UCSD-AML1 (cell line): Measurements from ENCODE around the gene CCDC158.
"Not testable (repeated sequence)": the region's sequence is repeated elsewhere in the genome, so short reads cannot be mapped to it uniquely, and the experiment has no call there.

Experiments
- DNase-seq: peaks from one replicate; lab custom pipeline; 2025; ENCODE audit not compliant: unreplicated experiment; lab: John Stamatoyannopoulos, UW

CCDC158 gene

DNA sequence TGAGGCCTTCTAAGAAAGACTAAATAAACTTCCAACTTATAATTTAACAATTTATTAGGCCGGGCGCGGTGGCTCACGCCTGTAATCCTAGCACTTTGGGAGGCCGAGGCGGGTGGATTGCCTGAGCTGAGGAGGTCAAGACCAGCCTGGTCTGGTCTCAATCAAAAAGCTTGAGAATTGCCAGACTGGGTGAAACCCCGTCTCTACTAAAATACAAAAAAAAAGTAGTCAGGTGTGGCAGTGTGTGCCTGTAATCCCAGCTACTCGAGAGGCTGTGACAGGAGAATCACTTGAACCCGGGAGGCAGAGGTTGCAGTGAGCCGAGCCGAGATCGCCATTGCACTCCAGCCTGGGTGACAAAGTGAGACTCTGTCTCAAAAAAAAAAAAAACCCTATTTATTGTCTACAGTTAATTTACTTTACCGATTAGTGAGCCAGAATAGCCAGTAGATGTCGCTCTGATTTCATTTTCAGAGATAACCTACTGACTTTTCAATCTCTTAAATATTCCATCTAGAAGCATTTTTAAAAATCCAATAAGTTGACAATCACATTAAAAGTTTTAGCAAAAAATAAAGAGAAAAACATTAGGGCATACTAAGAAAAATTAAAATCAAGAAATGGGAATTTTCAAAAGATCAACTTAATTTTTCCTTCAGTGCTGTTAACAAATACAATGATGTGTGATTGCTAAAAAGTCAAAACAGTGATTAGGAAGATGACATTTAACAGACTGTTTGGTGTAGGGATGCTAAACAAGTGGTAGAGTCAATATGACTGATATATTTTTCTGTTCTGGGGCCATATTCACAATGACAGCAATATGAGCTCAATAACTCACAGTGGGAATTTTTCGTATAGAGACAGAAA lies 9.8 kb upstream of the CCDC158 start:
- no peak for DNase-seq

DNA sequence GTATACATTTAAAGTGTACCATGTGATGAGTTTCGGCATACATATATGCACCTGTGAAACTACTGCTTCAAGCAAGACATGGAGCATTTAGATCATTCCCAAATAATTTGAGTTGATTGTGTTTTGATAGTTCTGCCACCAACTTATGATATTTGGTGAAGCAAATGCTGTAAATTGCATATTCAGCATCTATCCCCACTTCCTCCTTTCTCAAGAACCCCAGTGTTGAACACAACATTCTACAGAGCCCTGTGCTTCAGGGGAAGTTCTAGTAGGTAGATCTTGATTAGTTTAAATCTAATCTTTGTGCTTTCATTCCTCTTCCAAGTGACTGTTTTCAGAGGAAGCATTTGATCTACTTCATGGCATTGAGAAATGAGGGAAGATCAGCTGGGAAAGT lies 8.7 kb upstream of the CCDC158 start:
- no peak for DNase-seq

DNA sequence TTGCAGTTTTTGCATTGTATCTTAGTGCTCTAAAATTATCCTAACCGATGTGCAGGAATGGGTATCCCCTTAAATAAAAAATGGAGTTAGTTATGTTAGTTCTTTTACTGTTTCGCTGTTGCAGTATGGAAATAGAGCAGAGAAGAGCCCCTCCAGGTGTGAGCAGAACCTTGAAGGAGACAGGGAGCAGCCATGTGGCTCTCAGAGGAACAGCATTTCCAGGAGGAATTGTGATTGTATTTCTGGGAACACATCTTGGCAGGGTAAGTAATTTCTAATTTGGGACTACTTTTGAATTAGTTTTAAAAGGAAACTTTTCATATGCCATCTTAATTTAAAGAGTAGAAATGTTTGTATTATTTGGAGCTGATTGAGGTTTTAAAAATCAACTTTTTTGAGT lies 5.3 kb upstream of the CCDC158 start:
- no peak for DNase-seq

DNA sequence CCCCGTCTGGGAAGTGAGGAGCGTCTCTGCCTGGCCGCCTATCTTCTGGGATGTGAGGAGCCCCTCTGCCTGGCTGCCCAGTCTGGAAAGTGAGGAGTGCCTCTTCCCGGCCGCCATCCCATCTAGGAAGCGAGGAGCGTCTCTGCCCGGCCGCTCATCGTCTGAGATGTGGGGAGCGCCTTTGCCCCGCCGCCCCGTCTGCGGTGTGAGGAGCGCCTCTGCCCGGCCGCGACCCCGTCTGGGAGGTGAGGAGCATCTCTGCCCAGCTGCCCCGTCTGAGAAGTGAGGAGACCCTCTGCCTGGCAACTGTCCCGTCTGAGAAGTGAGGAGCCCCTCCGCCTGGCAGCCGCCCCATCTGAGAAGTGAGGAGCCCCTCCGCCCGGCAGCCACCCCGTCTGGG lies 2.2 kb upstream of the CCDC158 start:
- DNase-seq: not testable (repeated sequence)

DNA sequence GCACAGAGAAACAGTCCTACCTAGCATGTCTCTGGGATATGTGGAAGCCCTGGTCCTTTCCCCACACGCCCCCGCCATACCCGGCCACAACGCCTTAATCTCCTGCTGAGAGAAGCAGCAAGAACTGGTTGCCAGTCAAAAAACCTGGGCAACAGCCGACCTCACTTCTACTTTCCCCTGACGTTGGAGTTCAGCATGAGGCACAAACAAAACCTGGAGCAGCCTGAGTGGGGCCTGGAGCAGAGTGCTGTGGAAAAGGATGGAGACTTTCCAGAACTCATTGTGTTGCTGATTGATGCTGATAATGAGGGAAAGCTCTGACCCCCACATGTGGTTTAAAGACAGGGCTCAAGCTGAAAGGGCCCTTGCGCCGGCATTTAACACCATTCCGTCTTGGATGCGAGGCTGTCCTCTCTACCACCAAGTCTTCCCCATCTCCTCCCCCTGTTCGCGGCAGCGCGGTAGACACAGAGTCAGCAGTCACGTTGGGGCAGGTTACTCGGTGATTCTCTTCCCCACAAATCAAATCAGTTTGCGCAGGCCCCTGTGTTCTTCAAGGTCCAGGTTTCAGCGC lies 666 bp downstream of the CCDC158 start:
- DNase-seq: no peak

DNA sequence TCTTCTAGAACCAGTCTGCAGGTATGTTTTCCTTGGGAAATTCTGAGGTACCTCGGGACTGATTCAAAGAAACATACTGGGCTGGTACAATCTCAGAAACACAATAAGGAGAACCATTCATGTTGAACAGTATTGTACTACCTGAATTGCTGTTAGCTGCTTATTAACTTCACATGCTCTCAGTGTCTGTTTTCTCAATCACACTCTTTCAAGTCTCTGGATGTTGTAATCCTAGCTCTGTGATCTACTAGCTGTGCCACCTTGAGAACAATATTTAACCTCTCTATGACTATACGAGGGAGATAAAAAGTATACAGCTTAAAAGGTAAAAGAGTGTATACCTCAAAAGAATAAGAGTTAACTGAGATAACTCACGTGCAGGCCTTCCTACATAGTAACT lies 10.3 kb downstream of the CCDC158 start:
- no peak for DNase-seq

DNA sequence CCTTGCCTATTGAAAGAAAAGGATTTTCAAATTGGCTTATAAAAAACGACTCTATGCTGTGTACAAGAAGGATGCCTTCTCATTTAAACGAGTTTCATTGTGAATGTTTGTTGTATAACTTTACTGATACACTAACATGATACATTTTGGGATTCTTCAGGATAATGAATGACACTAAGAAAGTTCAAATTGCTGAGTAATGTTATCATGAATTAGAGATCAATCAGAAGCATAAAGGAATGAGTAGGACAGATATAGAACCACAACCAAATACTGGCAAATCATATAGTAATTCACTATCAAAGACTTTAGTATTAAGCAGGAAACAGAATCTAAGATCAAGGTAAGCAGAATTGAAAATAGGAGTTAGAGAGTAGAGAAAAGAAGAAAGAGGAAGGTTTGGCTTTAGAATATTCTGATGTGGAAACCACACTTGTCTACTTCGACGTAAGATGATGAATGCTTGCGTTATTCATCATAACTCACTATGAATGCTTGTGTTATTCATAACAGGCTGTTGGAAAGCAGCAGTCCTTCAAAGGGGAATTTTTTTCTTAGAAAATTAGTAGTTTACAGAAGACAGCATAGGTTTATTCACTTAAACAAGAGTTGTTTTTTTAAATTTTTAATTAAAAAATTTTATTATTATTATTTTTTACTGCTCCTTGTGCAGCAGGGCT lies 13.4 kb downstream of the CCDC158 start:
- no peak for DNase-seq

DNA sequence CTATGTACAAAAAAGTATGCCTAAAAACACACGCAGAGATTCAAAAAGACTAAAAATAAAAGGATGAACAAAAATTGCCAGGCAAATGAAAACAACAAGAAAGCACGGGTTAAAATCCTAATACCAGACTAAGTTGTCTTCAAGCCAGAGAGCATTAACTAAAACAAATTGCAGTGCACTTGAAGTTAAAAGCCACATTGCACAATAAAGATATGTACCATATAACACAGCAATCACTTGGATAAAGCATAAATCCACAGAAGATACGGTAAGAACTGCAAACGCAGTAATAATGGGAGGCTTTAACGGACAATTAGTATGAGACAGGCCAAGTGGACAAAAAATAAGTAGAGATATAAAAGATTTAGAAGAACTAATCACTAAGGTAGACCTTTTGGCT lies 14.9 kb downstream of the CCDC158 start:
- DNase-seq: no peak

DNA sequence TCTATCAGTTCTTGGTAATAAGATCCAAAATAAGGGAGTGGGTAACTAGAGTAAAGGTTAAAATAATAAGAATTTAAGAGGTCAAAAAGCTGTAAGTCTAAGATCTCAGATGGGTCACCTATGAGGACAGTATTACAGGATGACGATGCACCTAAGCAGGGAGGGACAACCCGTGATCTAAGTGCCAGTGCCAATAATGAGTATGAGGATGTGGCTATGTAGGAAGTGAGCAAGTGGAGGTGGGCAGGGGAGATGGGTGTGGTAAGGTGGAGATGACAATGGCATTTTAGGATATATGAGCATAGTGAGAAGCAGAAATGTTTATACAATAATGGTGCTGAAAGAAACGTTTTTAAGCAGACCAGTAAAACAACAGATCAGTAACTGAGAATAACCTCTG lies 19.3 kb downstream of the CCDC158 start:
- no peak for DNase-seq

DNA sequence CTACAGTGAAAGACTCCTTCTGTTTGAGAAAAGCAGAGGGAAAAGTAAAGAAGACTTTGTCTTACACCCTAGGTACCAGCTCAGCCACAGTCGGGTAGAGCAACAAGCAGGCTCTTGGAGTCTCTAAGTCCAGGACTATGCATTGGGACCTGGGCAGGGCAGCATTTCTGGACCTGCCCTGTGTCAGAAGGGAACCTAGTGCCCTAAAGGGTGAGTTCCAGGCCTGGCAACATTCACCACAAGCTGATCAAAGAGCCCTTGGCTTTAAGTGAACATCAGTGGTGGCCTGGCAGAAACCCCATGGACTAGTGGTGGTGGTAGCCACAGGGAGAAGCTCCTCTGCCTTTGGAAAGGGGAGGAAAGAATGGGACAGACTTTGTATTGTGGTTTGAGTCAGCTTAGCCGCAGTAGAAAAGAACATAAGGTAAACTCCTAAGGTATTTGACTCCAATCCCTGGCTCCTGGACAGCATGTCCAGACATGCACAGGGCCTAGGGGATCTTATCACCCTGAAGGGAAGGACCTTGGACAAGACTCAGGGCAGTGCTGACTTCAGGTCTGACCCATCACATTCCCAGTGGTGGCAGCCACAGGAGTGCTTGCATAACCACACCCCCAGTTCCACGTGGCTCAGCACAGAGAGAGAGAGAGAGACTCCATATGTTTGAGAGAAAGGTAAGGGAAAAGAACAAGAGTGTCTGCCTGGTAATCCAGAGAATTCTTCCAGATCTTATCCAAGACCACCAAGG lies 32.6 kb downstream of the CCDC158 start:
- no peak for DNase-seq

DNA sequence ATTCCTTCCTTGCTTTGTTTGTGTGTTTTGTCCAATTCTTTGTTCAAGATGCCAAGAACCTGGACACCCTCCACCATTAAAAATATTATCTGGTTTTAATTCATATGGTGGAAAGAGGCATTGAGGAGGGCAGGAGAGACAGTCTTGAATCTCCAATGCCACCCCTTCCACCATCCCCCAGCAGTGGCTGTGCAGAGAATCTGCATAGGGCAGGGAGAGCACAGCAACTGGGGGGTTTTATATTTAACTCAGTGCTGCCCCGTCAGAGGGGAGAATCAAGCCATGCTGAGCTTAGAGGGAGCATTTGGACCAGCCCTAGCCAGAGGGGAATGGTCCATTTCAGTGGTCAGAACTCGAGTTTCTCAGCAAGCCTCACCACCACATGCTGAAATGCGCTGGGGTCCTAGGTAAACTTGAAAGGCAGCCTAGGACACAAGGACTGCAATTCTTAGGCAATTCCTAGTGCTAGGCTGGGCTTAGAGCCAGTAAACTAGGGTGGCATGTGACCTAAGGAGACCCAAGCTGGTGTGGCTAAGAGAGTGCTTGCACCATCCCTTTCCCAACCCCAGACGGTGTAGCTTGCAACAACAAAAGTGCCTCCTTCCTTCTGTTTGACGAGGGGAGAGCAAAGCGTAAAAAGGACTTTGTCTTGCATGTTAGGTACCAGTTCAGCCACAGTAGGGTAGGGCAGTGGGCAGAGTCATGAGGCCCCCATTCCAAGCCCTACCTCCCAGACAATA lies 34.2 kb downstream of the CCDC158 start:
- DNase-seq: no peak

DNA sequence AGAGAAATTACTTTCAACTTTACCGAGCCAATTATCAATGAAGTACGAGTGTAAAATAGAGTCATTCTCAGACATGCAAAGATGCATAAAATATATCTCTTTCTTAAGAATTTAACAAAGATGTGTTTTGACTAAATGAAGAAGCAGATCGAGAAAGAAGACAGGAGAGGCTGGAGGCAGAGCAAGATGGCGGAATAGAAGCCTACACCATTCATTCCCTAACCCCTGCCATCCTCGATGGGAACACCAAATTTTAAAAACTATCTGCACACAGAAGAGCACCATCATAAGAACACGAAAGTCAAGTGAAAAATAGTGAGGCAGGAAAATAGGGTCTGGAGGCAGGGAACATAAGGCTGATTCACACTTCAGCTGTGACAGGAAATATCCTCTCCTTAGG lies 35.0 kb downstream of the CCDC158 start:
- no peak for DNase-seq

DNA sequence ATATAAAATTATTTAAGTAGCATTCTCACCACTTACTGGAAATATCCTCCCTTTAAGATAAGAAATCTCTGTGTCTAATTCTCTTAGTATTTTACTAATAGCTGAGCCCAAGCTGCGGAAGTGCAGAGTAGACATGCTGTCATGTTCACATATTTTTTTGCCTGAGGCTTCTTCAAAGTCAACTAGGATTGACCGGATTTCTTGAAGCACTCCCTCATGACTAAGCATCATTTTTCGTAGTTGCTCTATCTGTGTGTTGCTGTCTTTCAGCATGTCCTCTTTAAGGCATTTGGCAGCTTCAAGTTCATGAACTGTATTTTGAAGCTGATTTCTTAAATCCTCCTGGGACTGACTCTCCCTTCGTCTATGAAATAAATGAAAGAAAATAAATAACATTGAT lies 36.9 kb downstream of the CCDC158 start:
- DNase-seq: no peak

DNA sequence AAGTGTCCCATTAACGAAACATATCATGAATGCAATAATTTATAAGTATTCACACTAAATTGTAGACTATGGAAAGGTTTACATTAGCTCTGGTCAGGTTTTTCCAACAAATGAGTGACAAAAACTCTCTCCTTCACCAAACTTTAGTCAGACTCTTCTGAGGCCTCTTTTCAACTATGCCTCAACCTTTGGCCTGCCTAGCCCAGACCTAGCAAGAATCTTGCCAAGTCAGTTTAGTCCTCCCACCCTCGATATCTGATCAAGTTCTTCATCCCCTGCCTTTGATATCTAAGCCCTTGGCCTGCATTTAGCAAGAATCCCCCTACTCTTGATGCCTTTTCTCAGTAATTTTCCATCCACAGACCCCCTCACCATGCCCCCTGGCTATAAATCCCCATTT lies 37.9 kb downstream of the CCDC158 start:
- no peak for DNase-seq

DNA sequence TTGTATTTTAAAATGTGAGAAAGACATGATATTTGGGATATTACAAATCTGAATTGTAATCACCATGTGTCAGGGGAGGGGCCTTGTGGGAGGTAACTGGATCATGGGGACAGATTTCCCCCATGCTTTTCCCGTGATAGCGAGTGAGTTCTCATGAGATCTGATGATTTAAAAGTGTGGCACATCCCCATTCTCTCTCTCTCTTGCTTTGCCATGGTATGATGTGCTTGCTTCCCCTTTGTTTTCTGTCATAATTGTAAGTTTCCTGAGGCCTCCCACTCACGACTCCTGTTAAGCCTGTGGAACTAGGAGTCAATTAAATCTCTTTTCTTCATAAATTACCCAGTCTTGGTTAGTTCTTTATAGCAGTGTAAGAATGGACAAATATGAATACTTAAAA lies 39.0 kb downstream of the CCDC158 start:
- DNase-seq: no peak

DNA sequence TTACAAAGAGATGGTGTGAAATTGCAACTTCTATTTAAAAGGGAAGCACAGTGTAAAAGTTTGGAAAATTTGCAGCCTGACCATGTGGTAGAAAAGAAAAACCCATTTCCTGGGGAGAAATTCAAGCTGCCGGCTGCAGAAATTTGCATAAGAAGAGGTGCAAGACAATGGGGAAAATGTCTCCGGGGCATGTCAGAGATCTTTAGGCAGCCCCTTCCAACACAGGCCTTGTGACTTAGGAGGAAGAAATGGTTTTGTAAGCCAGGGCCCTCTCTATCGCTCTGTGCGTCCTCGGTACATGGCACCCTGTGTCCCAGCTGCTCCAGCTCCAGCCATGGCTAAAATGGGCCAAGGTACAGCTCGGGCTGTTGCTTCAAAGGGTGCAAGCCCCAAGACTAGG lies 40.4 kb downstream of the CCDC158 start:
- DNase-seq: no peak

DNA sequence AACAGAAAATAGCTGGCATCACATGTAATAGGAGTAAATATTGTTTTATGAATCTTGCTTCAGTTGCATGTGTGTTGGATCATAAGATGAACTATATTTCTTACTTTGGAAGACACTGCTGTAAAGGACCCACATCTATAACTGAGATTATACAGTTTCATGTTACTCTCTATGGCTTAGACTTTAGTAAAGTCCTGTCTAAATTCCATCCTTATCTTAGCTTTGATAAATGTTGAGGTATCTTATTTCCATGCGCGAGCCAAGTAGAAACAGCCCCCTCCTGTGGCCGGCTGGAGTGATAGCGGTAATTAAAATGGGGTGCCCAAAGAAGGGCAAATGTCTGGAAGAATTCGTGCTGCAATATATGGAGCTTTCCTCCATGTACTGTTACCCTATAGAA lies 43.0 kb downstream of the CCDC158 start:
- peak; percentile 40 for DNase-seq

DNA sequence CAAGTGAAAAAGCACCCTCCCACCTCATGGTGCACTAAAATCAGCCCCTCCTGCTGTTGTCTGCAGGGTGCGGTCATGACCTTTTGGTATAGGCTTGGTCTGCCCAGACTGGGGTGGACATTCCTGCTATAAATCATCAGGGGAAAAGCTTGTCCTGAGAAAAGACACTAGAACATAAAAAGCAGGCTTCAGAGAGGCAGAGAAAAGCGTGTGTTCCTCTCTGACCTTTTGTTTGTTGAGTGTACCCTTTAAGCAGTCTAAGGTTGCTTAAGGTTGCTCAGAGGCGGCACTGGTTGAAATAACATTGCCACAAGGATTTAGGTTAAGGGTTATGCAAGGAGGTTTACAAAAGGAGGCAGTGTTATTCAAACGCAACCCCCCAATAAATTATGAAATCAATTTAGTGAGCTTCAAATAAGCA lies 43.5 kb downstream of the CCDC158 start:
- no peak for DNase-seq

DNA sequence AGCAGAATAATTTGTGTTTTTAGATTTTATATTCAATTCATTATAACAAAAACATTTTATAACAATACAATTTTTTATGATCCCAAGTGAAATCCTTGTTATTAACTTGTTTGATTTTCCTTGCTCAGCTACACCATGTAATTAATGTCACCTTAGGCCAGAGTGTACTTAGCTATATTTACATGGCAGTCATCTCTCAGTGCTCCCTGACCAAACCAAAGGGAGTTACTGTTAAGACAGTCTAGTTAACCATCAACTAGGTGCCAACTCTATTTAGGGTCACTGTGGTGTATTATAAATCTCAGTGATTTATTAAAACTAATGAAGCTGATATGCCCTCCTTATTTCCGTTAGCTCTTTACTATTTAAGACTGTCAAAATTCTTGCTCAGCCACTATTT lies 44.4 kb downstream of the CCDC158 start:
- DNase-seq: no peak

DNA sequence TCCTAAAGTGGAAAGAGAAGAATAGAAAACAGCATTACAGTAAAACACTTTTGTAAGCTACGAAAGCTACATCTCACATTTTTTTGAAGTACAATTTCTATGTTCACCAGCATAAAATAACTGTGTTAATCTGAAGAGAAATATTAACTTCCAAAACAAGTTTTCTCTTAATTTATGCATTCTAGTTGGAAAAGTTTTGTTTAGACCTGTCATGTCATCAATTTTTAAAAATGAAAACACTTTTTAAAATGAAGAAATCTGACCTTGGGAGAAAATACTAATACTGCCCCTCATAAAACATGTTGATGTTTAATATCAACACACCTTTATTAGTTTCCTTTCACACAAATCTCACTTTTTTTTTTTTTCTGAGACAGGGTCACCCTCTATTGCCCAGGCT lies 45.2 kb downstream of the CCDC158 start:
- no peak for DNase-seq

DNA sequence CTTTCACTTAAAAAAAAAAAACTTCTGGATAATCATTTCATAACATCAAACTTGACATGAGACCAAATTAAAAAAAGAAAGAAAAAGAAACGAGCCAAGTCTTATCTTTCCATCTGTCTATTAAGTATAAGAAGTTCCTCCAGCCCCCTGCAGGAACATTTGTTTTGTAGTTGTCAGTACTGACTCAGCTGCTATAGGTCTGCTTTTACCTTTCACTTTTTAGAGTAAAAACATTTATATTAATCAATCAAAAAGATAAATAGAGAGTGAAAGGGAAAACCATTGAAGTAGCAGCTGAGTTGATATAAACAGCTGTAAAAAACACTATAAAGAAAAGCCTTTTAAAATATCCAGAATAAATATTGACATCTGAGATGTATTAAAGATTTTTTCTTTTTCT lies 46.1 kb downstream of the CCDC158 start:
- no peak for DNase-seq
